D721Med (cell line): ENCODE data around the gene DPH5.
"Not testable (repeated sequence)": the region's sequence is repeated elsewhere in the genome, so short reads cannot be mapped to it uniquely, and the experiment has no call there.

Experiments used
- DNase-seq: peaks from one replicate; pipeline ENCODE4 v3.0.0; 2011; ENCODE audit warnings: low spot score; ENCODE audit not compliant: insufficient read length
- FAIRE-seq: peaks from 2 replicates; lab custom pipeline; 2011; peaks lifted over from hg19 to GRCh38; lab: Jason Lieb, UNC
- TF ChIP-seq, protein P1 (sequence below): IDR thresholded peaks from 2 replicates; pipeline ENCODE4 v1.5.1; 2012; ENCODE audit warnings: mild to moderate bottlenecking, control low read depth; ENCODE audit not compliant: insufficient read depth; ENCODE audit errors: missing control alignments

Gene DPH5, protein sequence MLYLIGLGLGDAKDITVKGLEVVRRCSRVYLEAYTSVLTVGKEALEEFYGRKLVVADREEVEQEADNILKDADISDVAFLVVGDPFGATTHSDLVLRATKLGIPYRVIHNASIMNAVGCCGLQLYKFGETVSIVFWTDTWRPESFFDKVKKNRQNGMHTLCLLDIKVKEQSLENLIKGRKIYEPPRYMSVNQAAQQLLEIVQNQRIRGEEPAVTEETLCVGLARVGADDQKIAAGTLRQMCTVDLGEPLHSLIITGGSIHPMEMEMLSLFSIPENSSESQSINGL

DNA sequence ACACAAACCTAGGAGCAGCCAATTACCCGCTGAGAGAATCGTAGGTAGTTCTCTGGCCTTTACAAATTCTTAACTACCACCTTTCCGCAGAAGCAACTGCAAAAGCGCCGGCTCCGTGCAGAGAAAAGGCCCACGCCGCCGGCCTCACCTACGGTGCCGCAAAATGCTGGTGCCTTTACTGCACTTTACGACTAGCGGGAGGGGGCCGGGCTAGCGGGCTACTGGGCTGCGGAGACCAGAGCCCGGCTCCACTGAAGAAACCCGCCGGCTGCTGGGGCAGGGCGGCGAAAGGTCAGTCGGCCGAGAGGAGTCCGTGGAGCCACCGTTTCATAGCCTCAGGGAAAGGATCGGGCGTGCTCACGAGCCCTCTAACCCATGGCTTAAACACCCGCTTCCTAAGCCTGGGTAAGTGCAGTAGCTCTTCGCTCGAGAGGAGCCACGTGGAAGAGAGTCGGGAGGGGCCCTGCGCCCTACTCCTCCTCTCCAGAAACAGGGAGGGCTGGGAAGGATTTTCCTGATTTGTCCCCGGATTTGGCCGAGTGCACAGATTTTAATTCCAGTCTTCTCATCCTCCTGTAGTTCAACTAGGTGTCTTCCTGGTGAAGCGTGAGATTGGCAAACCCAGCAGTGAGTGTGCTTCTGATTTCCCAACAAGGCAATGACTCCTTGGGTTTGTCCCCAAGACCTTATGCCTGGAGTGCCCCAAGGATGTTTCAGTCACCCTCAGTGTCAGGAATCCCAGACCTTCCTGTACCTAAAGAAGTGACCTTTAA is at the start of gene DPH5:
Gene DPH5, minus strand, starts transcription at position 128 of the 773 bp plus-strand sequence. CDS start 341 bp downstream, outside the sequence.
- TF ChIP-seq, protein P1, sequence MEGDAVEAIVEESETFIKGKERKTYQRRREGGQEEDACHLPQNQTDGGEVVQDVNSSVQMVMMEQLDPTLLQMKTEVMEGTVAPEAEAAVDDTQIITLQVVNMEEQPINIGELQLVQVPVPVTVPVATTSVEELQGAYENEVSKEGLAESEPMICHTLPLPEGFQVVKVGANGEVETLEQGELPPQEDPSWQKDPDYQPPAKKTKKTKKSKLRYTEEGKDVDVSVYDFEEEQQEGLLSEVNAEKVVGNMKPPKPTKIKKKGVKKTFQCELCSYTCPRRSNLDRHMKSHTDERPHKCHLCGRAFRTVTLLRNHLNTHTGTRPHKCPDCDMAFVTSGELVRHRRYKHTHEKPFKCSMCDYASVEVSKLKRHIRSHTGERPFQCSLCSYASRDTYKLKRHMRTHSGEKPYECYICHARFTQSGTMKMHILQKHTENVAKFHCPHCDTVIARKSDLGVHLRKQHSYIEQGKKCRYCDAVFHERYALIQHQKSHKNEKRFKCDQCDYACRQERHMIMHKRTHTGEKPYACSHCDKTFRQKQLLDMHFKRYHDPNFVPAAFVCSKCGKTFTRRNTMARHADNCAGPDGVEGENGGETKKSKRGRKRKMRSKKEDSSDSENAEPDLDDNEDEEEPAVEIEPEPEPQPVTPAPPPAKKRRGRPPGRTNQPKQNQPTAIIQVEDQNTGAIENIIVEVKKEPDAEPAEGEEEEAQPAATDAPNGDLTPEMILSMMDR, result no peak
- FAIRE-seq, result peak; percentile 6
- DNase-seq, result peak; percentile 14

DNA sequence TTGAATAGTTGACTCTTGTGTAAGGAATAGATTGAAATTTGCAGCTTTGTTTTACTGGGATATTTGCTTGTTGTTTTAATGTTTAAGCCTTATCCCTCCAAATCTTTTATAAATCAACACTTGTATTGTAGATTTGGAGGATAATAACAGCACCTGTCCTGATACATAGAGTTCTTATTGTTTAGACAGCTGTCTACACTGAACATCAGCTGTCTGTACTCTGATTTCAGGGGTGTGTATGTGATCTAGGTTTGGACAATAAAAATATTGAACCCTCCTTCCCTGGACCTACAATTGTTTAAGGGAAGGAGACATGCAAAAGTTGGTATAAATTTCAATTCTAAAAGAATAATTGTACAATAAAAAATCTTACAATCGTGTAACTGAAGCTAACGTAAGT is 48.3 kb upstream of the DPH5 start:
- FAIRE-seq (no peak), DNase-seq (no peak)
- TF ChIP-seq, protein P1, result no peak

DNA sequence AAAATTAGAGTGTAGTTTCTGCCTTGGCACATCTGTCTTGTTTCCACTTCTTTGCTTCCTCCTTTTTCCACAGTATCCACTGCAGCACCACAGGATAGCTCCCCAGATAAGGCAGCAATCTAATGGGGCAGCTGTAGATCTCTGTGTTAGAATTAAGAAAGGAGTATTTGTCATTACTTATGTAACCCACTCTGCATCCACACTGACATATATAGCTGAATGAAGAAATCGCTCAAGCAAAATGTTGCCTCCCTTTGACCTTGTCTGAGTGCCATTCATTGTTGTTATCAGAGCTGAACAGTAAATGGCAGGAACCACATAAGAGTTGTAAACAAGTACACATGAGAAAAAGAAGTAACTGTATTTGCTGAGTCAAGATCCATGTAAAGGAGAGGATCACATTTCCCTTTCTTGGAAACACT is 45.9 kb upstream of the DPH5 start:
- DNase-seq (no peak), FAIRE-seq (no peak)
- TF ChIP-seq, protein P1, result no peak

DNA sequence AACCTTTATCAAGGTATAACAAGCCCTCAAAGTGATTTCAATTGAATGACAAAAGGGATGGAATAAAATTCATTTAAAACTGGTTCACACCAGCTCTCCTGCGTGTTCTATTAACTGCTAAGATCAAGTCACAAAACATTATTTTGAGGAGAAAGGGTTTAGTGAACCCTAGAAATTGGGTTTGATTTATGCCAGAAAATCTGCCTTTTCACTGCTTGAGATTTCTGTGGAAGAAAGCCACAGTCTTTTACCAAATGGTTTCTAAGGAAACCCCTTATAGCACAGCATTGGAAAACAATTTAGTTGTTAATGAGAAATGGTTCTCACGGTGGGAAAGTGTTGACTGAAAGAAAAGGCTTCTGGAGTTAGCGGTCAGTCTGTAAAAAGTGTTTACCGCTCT is 43.6 kb upstream of the DPH5 start:
- no peak for FAIRE-seq

DNA sequence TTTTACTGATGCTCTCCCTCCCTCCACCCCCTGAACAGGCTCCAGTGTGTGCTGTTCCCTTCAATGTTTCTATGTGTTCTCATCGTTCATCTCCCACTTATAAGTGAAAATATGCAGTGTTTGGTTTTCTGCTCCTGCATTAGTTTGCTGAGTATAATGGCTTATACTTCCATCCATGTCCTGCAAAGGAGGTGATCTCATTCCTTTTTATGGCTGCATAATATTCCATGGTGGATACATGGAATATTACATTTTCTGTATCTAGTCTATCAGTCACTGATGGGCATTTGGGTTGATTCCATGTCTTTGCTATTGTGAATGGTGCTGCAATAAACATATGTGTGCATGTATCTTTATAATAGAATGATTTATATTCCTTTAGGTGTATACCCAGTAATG is 41.4 kb upstream of the DPH5 start:
- not testable (repeated sequence) for FAIRE-seq, DNase-seq

More for the DNA sequence above, 43.6 kb upstream of the DPH5 start:
- DNase-seq, result no peak
- TF ChIP-seq, protein P1, result no peak

DNA sequence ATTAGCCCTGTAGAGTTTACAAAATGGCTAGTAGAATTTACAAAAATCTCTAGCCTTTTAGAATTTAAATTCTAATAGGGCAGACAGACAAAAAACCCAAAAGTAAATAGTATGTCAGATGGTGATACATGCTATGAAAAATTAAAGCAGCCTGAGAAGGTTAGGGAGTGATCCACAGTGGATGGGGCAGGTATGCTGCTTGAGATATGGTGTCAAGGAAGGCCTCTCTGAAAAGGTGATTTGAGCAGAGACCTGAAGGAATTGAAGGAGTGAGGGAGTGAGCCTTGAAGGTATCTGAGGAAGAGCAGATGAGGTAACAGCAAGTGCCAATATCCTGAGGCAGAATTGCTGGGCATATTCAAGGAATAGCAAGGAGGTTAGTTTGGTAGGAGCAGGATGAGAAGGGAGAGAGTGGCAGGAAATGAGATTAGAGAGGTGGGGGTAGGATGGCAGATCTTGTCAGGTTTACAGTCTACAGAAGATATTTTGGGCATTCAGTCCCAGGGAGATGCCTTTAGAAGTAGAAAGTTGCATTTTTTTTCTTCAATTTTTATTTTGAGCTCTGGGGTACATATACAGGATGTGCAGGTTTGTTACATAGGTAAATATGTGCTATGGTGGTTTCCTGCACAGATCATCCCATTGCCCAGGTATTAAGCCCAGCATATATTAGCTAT is 40.8 kb upstream of the DPH5 start:
- TF ChIP-seq, protein P1, result no peak
- FAIRE-seq (no peak), DNase-seq (no peak)

DNA sequence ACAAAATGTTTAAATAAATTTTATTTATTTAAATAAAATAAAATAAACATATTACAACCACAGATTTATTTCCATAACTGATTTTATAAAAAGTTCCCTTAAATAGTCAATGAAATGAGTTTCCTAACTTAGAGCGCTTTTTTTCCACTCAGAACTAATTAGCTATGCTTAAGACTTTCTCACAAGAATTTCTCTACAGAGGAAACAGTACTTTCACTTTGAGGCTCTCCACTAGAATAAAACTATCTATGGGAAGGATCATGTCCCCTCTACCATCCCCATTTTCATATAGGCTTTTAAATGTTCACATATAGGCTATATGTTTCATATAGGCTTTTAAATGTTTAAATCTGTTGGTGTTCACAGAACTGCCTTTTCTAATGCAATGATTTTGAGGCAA is 40.0 kb upstream of the DPH5 start:
- TF ChIP-seq, protein P1, result no peak
- FAIRE-seq, result no peak
- DNase-seq, result no peak
